T-cell (primary cell): ENCODE data around the gene ITGB7. TPM values are rescaled to one million over a fixed set of nuclear protein-coding genes. Genes with fewer than 3 reads are reported as not detected.
A peak's percentile ranks its signal among the peaks of the same experiment; 100 is the strongest.

ENCODE experiments used
- ATAC-seq, 4 experiments: fragments of 200-7000 bp in 3 of 4; fragments of 150-1000 bp in 1 of 4; cut with Tn5 transposase; replicated peaks in 1 of 4; 1 replicate in 3 of 4; 2 replicates in 1 of 4; pipeline ENCODE4 v1.10.0; 2021; ENCODE audit warnings: moderate library complexity in 3 of 4, mild to moderate bottlenecking in 2 of 4, moderate number of reproducible peaks in 1 of 4
- CTCF ChIA-PET, 2 donors: fragments of 300-600 bp; sonication (Branson Sonifier 250); formaldehyde crosslinking; loops; one replicate each; lab custom pipeline; 2022; ENCODE audit warnings: antibody characterized with exemption in 2 of 2; lab: Charles Lee
- POLR2A ChIA-PET, 2 donors: fragments of 300-600 bp; sonication (Branson Sonifier 250); formaldehyde crosslinking; loops; one replicate each; lab custom pipeline; 2022; ENCODE audit warnings: antibody characterized with exemption in 2 of 2; lab: Charles Lee
- DNase-seq, 35 experiments: peaks; one replicate each; pipeline versions ENCODE4 v3.0.0 to v3.0.0-alpha.2; 2013 to 2023
- H3K27ac ChIP-seq: one replicate; pipeline ENCODE4 v1.5.1; 2013; ENCODE audit warnings: low read length
- H3K27me3 ChIP-seq, 2 experiments: replicated peaks in 1 of 2; 1 replicate in 1 of 2; 2 replicates in 1 of 2; pipeline versions ENCODE4 v1.6.1 to v1.7.0; 2013; ENCODE audit warnings: low read length in 1 of 2, mixed read lengths in 1 of 2; ENCODE audit not compliant: control insufficient read depth in 2 of 2, insufficient read depth in 2 of 2; ENCODE audit errors: extremely low read depth in 1 of 2
- H3K36me3 ChIP-seq, 2 donors: 1 replicate in 1 of 2; 2 replicates in 1 of 2; pipeline versions ENCODE4 v1.6.1 to v1.7.0; 2013; ENCODE audit warnings: low read length in 1 of 2; ENCODE audit not compliant: control insufficient read depth in 2 of 2, insufficient read depth in 1 of 2; ENCODE audit errors: extremely low read depth in 1 of 2
- H3K4me1 ChIP-seq, 2 experiments: 1 replicate in 1 of 2; 2 replicates in 1 of 2; pipeline versions ENCODE4 v1.6.1 to v1.7.0; 2013; ENCODE audit warnings: low read length in 2 of 2, mixed read lengths in 1 of 2; ENCODE audit not compliant: insufficient read depth in 2 of 2, control insufficient read depth in 1 of 2; ENCODE audit errors: extremely low read depth in 1 of 2
- H3K4me3 ChIP-seq, 2 donors: 1 replicate in 1 of 2; 2 replicates in 1 of 2; pipeline versions ENCODE4 v1.5.1 to v1.7.0; 2013; ENCODE audit warnings: mild to moderate bottlenecking in 2 of 2, low read length in 1 of 2, moderate library complexity in 1 of 2; ENCODE audit not compliant: control insufficient read depth in 1 of 2; ENCODE audit errors: extremely low read depth in 1 of 2
- H3K9me3 ChIP-seq: 2 replicates; pipeline ENCODE4 v1.7.0; 2013
- H3K27ac Mint-ChIP-seq, 2 donors: one replicate each; pipeline ENCODE4 v1.8.0; 2020 to 2021; ENCODE audit warnings: mild to moderate bottlenecking in 2 of 2, mixed read lengths in 2 of 2
- H3K27me3 Mint-ChIP-seq, 2 donors: one replicate each; pipeline ENCODE4 v1.8.0; 2021 to 2022; ENCODE audit warnings: mixed read lengths in 2 of 2
- H3K36me3 Mint-ChIP-seq: one replicate; pipeline ENCODE4 v1.8.0; 2021; ENCODE audit warnings: mixed read lengths
- H3K4me1 Mint-ChIP-seq, 3 donors: one replicate each; pipeline ENCODE4 v1.8.0; 2020 to 2022; ENCODE audit warnings: mixed read lengths in 3 of 3, mild to moderate bottlenecking in 1 of 3
- H3K4me3 Mint-ChIP-seq, 3 donors: one replicate each; pipeline ENCODE4 v1.8.0; 2020 to 2022; ENCODE audit warnings: mild to moderate bottlenecking in 3 of 3, mixed read lengths in 3 of 3, moderate library complexity in 3 of 3
- H3K9me3 Mint-ChIP-seq, 3 donors: one replicate each; pipeline ENCODE4 v1.8.0; 2020 to 2022; ENCODE audit warnings: mixed read lengths in 3 of 3
- WGBS: methylation state at CpG from one replicate; pipeline ENCODE4 v1.1.5; 2013; ENCODE audit warnings: missing lambda C conversion rate; ENCODE audit not compliant: insufficient coverage; 5-methylcytosine and 5-hydroxymethylcytosine counted together
- total RNA-seq, 35 experiments: library from RNA in 6 of 35; stranded (reverse) in 6 of 35; fragments of 120-200 nt in 1 of 35; gene quantifications; one replicate each; pipeline versions ENCODE4 v1.2.1 to v1.2.4 and lab custom pipeline; 2013 to 2026

Gene ITGB7
- total RNA-seq, 5 donors from 2014 or later (not counting 1 experiment from before 2014, with no cell fraction given): 247 to 590 (median 469) TPM

DNA sequence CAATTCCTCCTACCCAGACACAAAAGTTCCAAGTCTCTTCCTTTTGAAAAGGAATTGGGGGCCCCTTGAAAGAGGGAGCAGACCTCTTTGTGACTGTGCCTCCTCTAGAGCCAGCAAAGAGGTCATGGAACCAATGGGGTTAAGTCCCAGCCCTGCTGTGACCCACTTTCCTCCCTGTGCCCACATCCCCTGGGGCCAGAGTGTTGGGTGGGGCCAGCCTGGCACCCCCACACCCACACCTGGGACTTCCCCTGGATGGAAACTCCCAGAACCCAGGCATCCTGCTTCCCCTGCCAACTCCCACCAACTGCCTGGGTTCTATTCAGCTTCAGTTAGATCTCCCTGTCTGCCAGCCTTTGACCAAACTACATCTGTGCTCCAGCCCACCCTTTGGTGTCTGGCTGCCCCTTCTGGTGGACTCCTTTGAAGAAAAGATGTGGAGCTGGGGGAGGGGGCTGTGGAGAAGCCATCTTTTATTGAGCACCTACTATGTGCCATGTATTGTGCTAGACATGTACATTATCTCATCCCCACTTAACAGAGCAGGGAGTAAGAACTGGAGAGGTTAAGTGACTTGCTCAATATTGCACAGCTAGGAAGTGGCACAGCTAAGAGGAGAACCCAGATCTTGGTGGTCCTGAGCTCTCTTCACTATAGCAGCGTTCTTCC, 29.5 kb upstream of the ITGB7 start:
- no peaks in the 10 kb centered on the region for H3K9me3 Mint-ChIP-seq
- no peaks in the 10 kb centered on the region for H3K27me3 Mint-ChIP-seq
- peak overlapping the region in 1 of 2 donors; percentile 9 for H3K4me3 ChIP-seq
- POLR2A ChIA-PET: interaction anchor here in 1 of 2 donors (0.5 kb wide), 1 partner anchor 338 kb away, joined by 3 read pairs; no protein-coding TSS in a partner anchor
- peak overlapping the region; percentile 85 to 89 for H3K27ac Mint-ChIP-seq
- peaks cover 0 to 3% of the 10 kb centered on the region in 2 experiments for H3K27me3 ChIP-seq
- H3K4me3 Mint-ChIP-seq: peak overlapping the region; percentile 36 to 60 (median 42)
- WGBS: no CpG with 5 or more reads among the region's 1 CpG
- H3K27ac ChIP-seq: peak overlapping the region; percentile 94
- H3K4me1 ChIP-seq: peaks cover 24 to 53% of the 10 kb centered on the region in 2 experiments
- H3K4me1 Mint-ChIP-seq: peaks cover 46 to 57% (median 51%) of the 10 kb centered on the region in 3 donors
- H3K36me3 ChIP-seq: no peaks in the 10 kb centered on the region
- peak; percentile 39 to 79 (median 42) for ATAC-seq
- no peaks in the 10 kb centered on the region for H3K9me3 ChIP-seq
- no peaks in the 10 kb centered on the region for H3K36me3 Mint-ChIP-seq
- CTCF ChIA-PET: interaction anchor here in 1 of 2 donors (0.7 to 1.6 kb wide), 6 partner anchors 15 to 84 kb away, joined by 3 to 7 read pairs (median 5); partner anchors contain the start of genes AAAS and ESPL1
- peak in 33 of 35 experiments; percentile 38 to 84 (median 64) for DNase-seq

DNA sequence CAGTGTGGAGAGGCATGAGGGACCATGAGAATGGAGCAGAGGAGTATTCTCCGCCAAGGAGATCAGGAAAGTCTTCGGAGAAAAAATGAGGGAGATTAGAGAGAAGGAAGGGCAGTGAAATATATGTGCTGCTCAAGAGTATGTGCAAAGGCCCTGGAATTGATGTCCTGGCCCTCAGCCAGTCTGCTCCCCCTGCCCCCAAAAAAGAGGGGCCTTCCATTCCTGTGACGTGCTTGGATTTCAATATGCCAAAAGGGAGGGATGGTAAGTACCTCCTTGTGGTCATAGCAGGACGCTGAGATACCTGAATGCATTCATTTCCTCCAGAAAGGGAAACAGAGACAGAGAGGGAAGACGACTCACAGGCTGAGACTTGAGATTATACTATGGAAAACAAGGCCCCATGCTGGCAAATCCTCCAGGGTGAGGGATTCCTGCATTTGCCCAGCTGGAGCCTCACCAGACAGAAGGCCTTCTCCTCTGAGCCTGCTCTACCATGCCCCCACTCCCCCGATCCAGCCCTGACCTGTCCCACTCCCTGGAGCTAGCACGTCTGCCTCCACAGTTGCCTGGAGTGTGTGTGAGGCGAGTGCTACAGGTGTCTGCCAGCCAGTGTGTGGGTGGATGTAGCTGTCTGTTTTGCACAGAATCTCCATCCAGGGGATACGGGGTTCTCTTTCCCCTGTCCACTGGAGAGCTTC, 28.8 kb upstream of the ITGB7 start:
- POLR2A ChIA-PET: interaction anchor here in 1 of 2 donors (1.1 kb wide), 1 partner anchor 41 kb away, joined by 3 read pairs; no protein-coding TSS in a partner anchor
- ATAC-seq: peak in 3 of 4 experiments; percentile 6 to 21 (median 8)
- no peak for DNase-seq
- Mint-ChIP-seq H3K4me1 (peaks cover 46 to 61% (median 58%) of the 10 kb centered on the region in 3 donors), H3K9me3 (no peaks in the 10 kb centered on the region), H3K27ac (peak overlapping the region; percentile 85 to 89), H3K27me3 (no peaks in the 10 kb centered on the region), H3K36me3 (no peaks in the 10 kb centered on the region), H3K4me3 (peak overlapping the region; percentile 36 to 60 (median 42))
- Histone ChIP-seq H3K4me3 (peak overlapping the region in 1 of 2 donors; percentile 9), H3K36me3 (no peaks in the 10 kb centered on the region), H3K9me3 (no peaks in the 10 kb centered on the region), H3K27ac (peak overlapping the region; percentile 94), H3K4me1 (peaks cover 24 to 60% of the 10 kb centered on the region in 2 experiments), H3K27me3 (peaks cover 0 to 1% of the 10 kb centered on the region in 2 experiments)
- WGBS: 50% methylated on average over 1 of the region's 9 CpGs
- CTCF ChIA-PET: interaction anchor here in 1 of 2 donors (0.7 to 1.6 kb wide), 6 partner anchors 16 to 85 kb away, joined by 3 to 7 read pairs (median 5); partner anchors contain the start of genes AAAS and ESPL1

GRCh38 chr12:53235164-53235563, 28.1 kb upstream of the ITGB7 start:
- peak overlapping the region; percentile 85 to 89 for H3K27ac Mint-ChIP-seq
- H3K36me3 ChIP-seq: no peaks in the 10 kb centered on the region
- ChIA-PET CTCF (interaction anchor here in 1 of 2 donors (0.6 kb wide), 1 partner anchor 33 kb away, joined by 3 read pairs; the partner anchor contains the start of gene ESPL1), POLR2A (interaction anchor here (1.0 to 1.1 kb wide), 2 partner anchors 16 to 40 kb away, joined by 3 to 5 read pairs; no protein-coding TSS in a partner anchor)
- peak overlapping the region; percentile 94 for H3K27ac ChIP-seq
- WGBS: no CpG with 5 or more reads among the region's 3 CpGs
- H3K36me3 Mint-ChIP-seq: no peaks in the 10 kb centered on the region
- H3K9me3 Mint-ChIP-seq: no peaks in the 10 kb centered on the region
- ATAC-seq: no peak
- H3K4me1 Mint-ChIP-seq: peaks cover 46 to 63% (median 60%) of the 10 kb centered on the region in 3 donors
- no peak overlapping the region for H3K4me3 ChIP-seq
- peaks cover 24 to 68% of the 10 kb centered on the region in 2 experiments for H3K4me1 ChIP-seq
- H3K27me3 Mint-ChIP-seq: no peaks in the 10 kb centered on the region
- H3K4me3 Mint-ChIP-seq: peak overlapping the region in 2 of 3 donors; percentile 34 to 60
- DNase-seq: no peak
- no peaks in the 10 kb centered on the region for H3K9me3 ChIP-seq
- no peaks in the 10 kb centered on the region for H3K27me3 ChIP-seq

DNA sequence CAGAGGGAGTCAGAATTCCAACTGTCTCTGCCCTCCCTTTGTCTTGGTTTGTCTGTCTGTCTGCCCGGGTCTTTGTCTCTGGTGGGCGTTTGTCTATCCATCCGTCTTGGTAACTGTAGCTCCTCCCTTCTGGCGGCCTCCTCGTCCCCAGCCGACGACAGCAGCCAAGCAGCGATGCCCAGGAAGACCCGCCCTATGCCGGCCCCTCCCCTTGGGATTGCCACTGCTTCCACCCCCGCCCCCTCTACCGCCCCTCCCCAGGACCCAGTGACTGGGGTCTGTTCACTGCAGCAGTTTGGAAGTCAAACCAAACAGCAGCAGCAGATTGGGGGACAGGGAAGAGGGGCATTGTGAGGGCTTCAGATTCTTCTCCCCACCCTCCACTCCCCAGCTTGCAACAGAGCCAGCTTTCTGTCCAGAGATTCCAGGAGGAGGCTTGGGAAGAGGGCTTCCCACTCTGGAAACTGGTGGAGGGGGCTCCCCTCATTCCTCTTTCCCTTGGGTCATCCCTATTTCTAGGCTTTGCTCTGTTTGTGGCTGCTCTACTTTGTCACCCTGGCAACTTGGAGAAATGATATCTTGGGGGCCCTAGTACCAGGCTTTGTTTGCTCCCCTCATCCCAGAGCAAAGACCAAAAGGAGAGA, 27.3 kb upstream of the ITGB7 start:
- 41% methylated on average over 7 of the region's 12 CpGs for WGBS
- Histone ChIP-seq H3K4me3 (no peak overlapping the region), H3K36me3 (no peaks in the 10 kb centered on the region), H3K9me3 (no peaks in the 10 kb centered on the region), H3K27ac (peak overlapping the region; percentile 94), H3K27me3 (no peaks in the 10 kb centered on the region), H3K4me1 (peaks cover 24 to 75% of the 10 kb centered on the region in 2 experiments)
- Mint-ChIP-seq H3K4me1 (peaks cover 54 to 71% (median 67%) of the 10 kb centered on the region in 3 donors), H3K27me3 (no peaks in the 10 kb centered on the region), H3K36me3 (no peaks in the 10 kb centered on the region), H3K4me3 (peak overlapping the region in 1 of 3 donors; percentile 93), H3K9me3 (no peaks in the 10 kb centered on the region), H3K27ac (peak overlapping the region; percentile 83 to 88)
- DNase-seq (no peak), ATAC-seq (no peak)
- ChIA-PET POLR2A (interaction anchor here (1.0 to 1.1 kb wide), 2 partner anchors 15 to 39 kb away, joined by 3 to 5 read pairs; no protein-coding TSS in a partner anchor), CTCF (no interaction called here)

DNA sequence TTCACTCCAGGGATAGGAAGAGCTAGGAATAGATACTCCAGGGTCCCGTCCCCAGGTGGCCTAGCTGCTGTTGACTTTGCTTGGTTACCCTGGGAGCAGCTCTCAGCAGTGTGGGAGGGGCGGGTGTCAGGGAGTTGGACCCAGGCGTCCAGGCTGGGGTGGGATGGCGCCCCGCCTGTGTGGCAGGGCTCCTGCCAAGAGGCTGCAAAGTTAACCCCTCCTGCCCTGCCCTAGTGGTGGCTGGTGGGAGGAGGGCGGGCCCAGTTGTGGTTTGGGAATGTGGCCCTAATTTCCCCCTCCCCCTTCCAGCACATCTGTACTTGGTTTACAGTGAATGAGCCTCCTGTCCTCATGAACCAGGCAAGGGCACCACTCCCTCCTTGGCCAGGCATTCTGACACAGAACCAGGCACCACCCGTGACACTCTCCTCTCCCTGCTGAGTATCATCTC, 26.6 kb upstream of the ITGB7 start:
- Mint-ChIP-seq H3K4me3 (peak overlapping the region; percentile 13 to 93 (median 86)), H3K36me3 (no peaks in the 10 kb centered on the region), H3K4me1 (peaks cover 57 to 76% (median 74%) of the 10 kb centered on the region in 3 donors), H3K9me3 (no peaks in the 10 kb centered on the region), H3K27ac (peak overlapping the region; percentile 93 to 94), H3K27me3 (no peaks in the 10 kb centered on the region)
- POLR2A ChIA-PET: no interaction called here
- no peaks in the 10 kb centered on the region for H3K27me3 ChIP-seq
- 86% methylated on average over 2 of the region's 7 CpGs for WGBS
- DNase-seq (no peak), ATAC-seq (no peak)
- no peaks in the 10 kb centered on the region for H3K9me3 ChIP-seq
- CTCF ChIA-PET: interaction anchor here in 1 of 2 donors (0.6 kb wide), 1 partner anchor 58 kb away, joined by 4 read pairs; no protein-coding TSS in a partner anchor
- H3K36me3 ChIP-seq: no peaks in the 10 kb centered on the region
- peak overlapping the region; percentile 94 for H3K27ac ChIP-seq
- H3K4me1 ChIP-seq: peaks cover 24 to 81% of the 10 kb centered on the region in 2 experiments
- H3K4me3 ChIP-seq: no peak overlapping the region
